Keratinocyte (primary cell): ENCODE measurements around the gene RAET1G.
"Not testable (repeated sequence)": the region's sequence is repeated elsewhere in the genome, so short reads cannot be mapped to it uniquely, and the experiment has no call there.

Experiments used
- CTCF ChIP-seq, 3 experiments: IDR thresholded peaks in 1 of 3; conservative IDR thresholded peaks in 1 of 3; optimal IDR thresholded peaks in 1 of 3; 2 replicates in 2 of 3; 3 replicates in 1 of 3; pipeline versions ENCODE3 to v1.5.1; 2011; ENCODE audit warnings: low read length in 3 of 3, mild to moderate bottlenecking in 3 of 3, moderate library complexity in 2 of 3, control low read depth in 1 of 3, inconsistent platforms in 1 of 3; ENCODE audit not compliant: insufficient read depth in 2 of 3; ENCODE audit errors: extremely low read depth in 1 of 3
- EZH2 ChIP-seq: IDR thresholded peaks from one replicate; pipeline ENCODE4 v1.6.1; 2012; ENCODE audit warnings: inconsistent platforms, mild to moderate bottlenecking, low read length, moderate library complexity

DNA sequence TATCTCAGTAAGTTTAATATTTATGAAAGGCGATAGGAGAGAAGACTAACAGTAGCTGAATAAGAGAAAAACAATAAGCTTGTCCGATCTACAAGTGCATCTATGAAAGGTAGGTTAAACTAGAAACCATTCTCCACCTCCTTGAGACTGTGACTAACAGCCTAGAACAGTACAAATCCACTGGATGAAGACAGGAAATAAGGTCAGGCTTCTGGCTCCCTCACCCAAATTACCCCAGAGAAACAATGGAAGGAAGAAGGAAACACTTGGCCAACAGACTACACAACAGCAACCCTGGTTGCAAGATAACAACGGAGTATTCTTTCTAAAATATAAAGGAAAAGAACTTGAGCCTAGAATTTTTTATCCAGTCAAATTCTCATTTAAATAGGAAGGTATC, 35.2 kb upstream of the RAET1G start:
- not testable (repeated sequence) for TF ChIP-seq CTCF (optimal IDR thresholded peaks at IDR 0.05 in 1 of 3, IDR thresholded peaks at IDR 0.05 in 1 of 3, conservative IDR thresholded peaks at IDR 0.05 in 1 of 3; ENCODE audit: extremely low read depth in 1 of 3, insufficient read depth in 2 of 3, low read length in 3 of 3); EZH2
